Hepatocyte (in vitro differentiated cells): ENCODE results near the gene VPS54.

ENCODE experiments used
- CTCF ChIP-seq: fragments of 200-600 bp; sonication (generic); IDR thresholded peaks from 2 replicates; pipeline ENCODE4 v1.5.1; 2016; ENCODE audit warnings: antibody characterized with exemption, mild to moderate bottlenecking; ENCODE audit not compliant: poor library complexity
- EZH2 ChIP-seq: fragments of 200-600 bp; sonication (generic); IDR thresholded peaks from 2 replicates; pipeline ENCODE4 v1.6.1; 2016; ENCODE audit warnings: antibody characterized with exemption, mild to moderate bottlenecking, borderline replicate concordance
- EZH2phosphoT487 ChIP-seq: fragments of 200-600 bp; sonication (generic); IDR thresholded peaks from one replicate; pipeline ENCODE4 v1.6.1; 2018; ENCODE audit warnings: antibody characterized with exemption, mild to moderate bottlenecking, low read depth, moderate library complexity; ENCODE audit not compliant: unreplicated experiment, severe bottlenecking

DNA sequence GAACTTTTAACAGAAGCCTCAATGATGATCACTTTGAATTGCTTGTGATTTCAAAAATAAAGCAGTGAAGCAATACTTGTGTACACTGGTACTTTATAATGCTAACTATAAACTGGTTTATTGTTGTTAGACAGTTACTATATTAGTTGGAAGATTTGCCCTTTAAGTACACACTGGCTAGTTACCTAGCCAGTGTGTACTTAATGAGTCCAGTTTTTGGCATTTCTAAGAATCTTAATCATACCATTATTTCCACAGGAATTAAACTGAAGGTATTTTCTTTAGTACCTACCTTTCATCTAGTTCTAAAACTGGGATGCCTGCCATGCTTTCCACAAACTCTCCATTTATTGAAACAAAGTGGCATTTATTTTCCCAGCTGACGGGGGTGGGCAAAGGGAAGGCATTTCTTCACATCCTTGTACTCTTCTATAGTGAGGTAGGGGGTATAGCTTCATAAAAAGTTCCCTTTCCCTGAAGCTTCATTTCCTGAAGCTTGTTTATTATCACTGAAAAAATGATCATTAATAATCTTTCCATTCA, 127.7 kb downstream of the VPS54 start:
- no peak for TF ChIP-seq CTCF
- TF ChIP-seq EZH2 = no peak
- TF ChIP-seq EZH2phosphoT487 = no peak
